Spleen (tissue), 11 donors: Measurements from ENCODE around the gene ADAMTS17. TPM values are rescaled to one million over a fixed set of nuclear protein-coding genes. Genes with fewer than 3 reads are reported as not detected.

ENCODE experiments used
- DNase-seq: peaks from one replicate; pipeline ENCODE4 v3.0.0-alpha.2; 2020
- H3K27ac ChIP-seq, 8 donors: fragments of 200-600 bp; sonication (generic) in 7 of 8; 1 replicate in 4 of 8; 2 replicates in 4 of 8; pipeline versions ENCODE4 v1.5.0 to v1.8.0; 2016 to 2021; ENCODE audit warnings: inconsistent platforms in 4 of 8, mild to moderate bottlenecking in 4 of 8, moderate library complexity in 1 of 8
- H3K27me3 ChIP-seq, 7 donors: fragments of 200-600 bp; sonication (generic) in 6 of 7; replicated peaks in 1 of 7; 1 replicate in 4 of 7; 2 replicates in 3 of 7; pipeline versions ENCODE4 v1.5.0 to v1.8.0; 2016 to 2021; ENCODE audit warnings: inconsistent platforms in 3 of 7, mild to moderate bottlenecking in 1 of 7
- H3K36me3 ChIP-seq, 6 donors: fragments of 200-600 bp; sonication (generic) in 5 of 6; 1 replicate in 4 of 6; 2 replicates in 2 of 6; pipeline versions ENCODE4 v1.5.0 to v1.8.0; 2016 to 2021; ENCODE audit warnings: inconsistent platforms in 2 of 6
- H3K4me1 ChIP-seq, 6 donors: fragments of 200-600 bp; sonication (generic) in 5 of 6; 1 replicate in 3 of 6; 2 replicates in 3 of 6; pipeline versions ENCODE4 v1.5.0 to v1.8.0; 2016 to 2021; ENCODE audit warnings: inconsistent platforms in 3 of 6
- H3K4me3 ChIP-seq, 8 donors: fragments of 200-600 bp; sonication (generic) in 7 of 8; 1 replicate in 4 of 8; 2 replicates in 4 of 8; pipeline versions ENCODE4 v1.5.0 to v1.8.0; 2016 to 2021; ENCODE audit warnings: inconsistent platforms in 4 of 8, mild to moderate bottlenecking in 4 of 8, moderate library complexity in 2 of 8
- H3K9me3 ChIP-seq, 8 donors: fragments of 200-600 bp; sonication (generic) in 7 of 8; 1 replicate in 4 of 8; 2 replicates in 4 of 8; pipeline versions ENCODE4 v1.5.0 to v1.8.0; 2016 to 2021; ENCODE audit warnings: inconsistent platforms in 4 of 8
- CTCF ChIP-seq, 11 experiments: fragments of 200-600 bp in 7 of 11; fragments of 450-650 bp in 4 of 11; sonication (generic) in 4 of 11; IDR thresholded peaks in 8 of 11; conservative IDR thresholded peaks in 3 of 11; 1 replicate in 7 of 11; 2 replicates in 4 of 11; pipeline versions ENCODE4 v1.4.0 to v1.8.0; 2016 to 2021; ENCODE audit warnings: antibody characterized with exemption in 11 of 11, inconsistent platforms in 4 of 11, mild to moderate bottlenecking in 1 of 11
- POLR2A ChIP-seq, 3 donors: fragments of 450-650 bp; IDR thresholded peaks; one replicate each; pipeline ENCODE4 v1.5.1; 2017; ENCODE audit warnings: antibody characterized with exemption in 3 of 3, mild to moderate bottlenecking in 1 of 3
- POLR2AphosphoS5 ChIP-seq, 3 donors: sonication (generic); formaldehyde crosslinking; IDR thresholded peaks; one replicate each; pipeline ENCODE4 v1.5.1; 2017; ENCODE audit warnings: antibody characterized with exemption in 3 of 3
- WGBS, 5 donors: extraction: QIAGEN DNeasy Blood & Tissue Kit in 3 of 5; methylation state at CpG; one replicate each; pipeline versions ENCODE4 v1.1.5 to v1.1.7; 2013 to 2018; 5-methylcytosine and 5-hydroxymethylcytosine counted together
- intact Hi-C: fragments of 100-400 bp; cut with DNase I; formaldehyde crosslinking; loops from one replicate; pipeline ENCODE4 v1.15.0; 2023; ENCODE audit warnings: low total_unique reads
- polyA plus RNA-seq, 3 donors: library from polyadenylated mRNA; stranded (reverse); fragments of 200-250 nt; gene quantifications; one replicate each; pipeline ENCODE4 v1.2.1, GENCODE V29; 2013
- total RNA-seq, 7 donors: library from RNA; depleted of rRNA in 3 of 7; stranded (reverse); fragments of >200 nt in 3 of 7; fragmentation: NEBNext Ultra II Directional in 4 of 7; extraction: Animal tissue kit (Norgen Biotek cat#: 25700) in 4 of 7; gene quantifications; one replicate each; pipeline versions ENCODE4 v1.1.0 to v1.2.1, GENCODE V29; 2016 to 2021
- donor health status: healthy with polysubstance abuse.
- donor health status: DM: no; HTN: no; CAD: no; lungs with moderate emphysema.
- donor health status: DM: no; HTN: no; CAD: no.
- donor health status: Bipolar disorder and iron deficiency.
- donor health status: healthy.
- donor health status: DM: no; HTN: no; CAD: no.
- donor health status: DM: yes; HTN: yes; CAD: no.

Gene ADAMTS17
- total and polyA plus RNA-seq, 10 donors = 0.21 to 13.2 (median 5.8) TPM

DNA sequence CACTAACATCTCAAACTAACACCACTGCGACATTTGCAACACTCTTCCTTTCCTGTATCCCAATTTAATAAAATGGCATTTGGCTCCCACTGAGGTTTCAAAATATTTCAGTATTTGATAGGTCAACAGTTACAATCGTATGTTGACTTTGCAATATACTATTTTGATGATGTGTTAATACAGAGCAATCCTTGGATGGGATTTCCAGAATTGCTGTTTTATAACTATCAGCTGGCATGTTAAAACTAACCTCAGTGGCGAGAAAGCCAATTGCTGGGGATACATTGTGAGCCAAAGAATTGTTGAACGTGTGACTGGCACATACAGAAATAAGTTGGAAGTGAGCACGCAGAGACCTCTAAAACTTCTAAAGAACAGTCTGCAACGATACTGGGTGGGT lies 382.4 kb downstream of the ADAMTS17 start:
- peaks cover 0 to 10% (median 0%) of the 10 kb centered on the region in 7 donors for H3K27me3 ChIP-seq
- no peaks in the 10 kb centered on the region for H3K9me3 ChIP-seq
- no peaks in the 10 kb centered on the region for H3K36me3 ChIP-seq
- H3K27ac ChIP-seq = no peak overlapping the region
- intact Hi-C loops = no loop called here
- DNase-seq = no peak
- 83 to 91% (median 87%) methylated on average over 6 of the region's 6 CpGs for WGBS, 5 donors
- peaks cover 0 to 14% (median 1%) of the 10 kb centered on the region in 6 donors for H3K4me1 ChIP-seq
- TF ChIP-seq POLR2A (IDR thresholded peaks at IDR 0.05) = no peak
- no peak for TF ChIP-seq CTCF (IDR thresholded peaks at IDR 0.05 in 8 of 11, conservative IDR thresholded peaks at IDR 0.05 in 3 of 11)
- no peak for TF ChIP-seq POLR2AphosphoS5 (IDR thresholded peaks at IDR 0.05)
- no peak overlapping the region for H3K4me3 ChIP-seq

- H3K4me3 ChIP-seq = no peak overlapping the region
- no peak overlapping the region for H3K27ac ChIP-seq
- no peak for DNase-seq
- no peaks in the 10 kb centered on the region for H3K36me3 ChIP-seq
- 69 to 82% (median 79%) methylated on average over 7 of the region's 7 CpGs for WGBS, 5 donors
- TF ChIP-seq CTCF (IDR thresholded peaks at IDR 0.05 in 8 of 11, conservative IDR thresholded peaks at IDR 0.05 in 3 of 11) (no peak), POLR2A (IDR thresholded peaks at IDR 0.05) (no peak), POLR2AphosphoS5 (IDR thresholded peaks at IDR 0.05) (no peak)
- intact Hi-C loops = no loop called here
- H3K4me1 ChIP-seq = peaks cover 0 to 14% (median 1%) of the 10 kb centered on the region in 6 donors
- H3K27me3 ChIP-seq = peaks cover 0 to 10% (median 0%) of the 10 kb centered on the region in 7 donors
- H3K9me3 ChIP-seq = no peaks in the 10 kb centered on the region
These were observed 383.2 kb downstream of the ADAMTS17 start for GRCh38 chr15:99958426-99959097.

DNA sequence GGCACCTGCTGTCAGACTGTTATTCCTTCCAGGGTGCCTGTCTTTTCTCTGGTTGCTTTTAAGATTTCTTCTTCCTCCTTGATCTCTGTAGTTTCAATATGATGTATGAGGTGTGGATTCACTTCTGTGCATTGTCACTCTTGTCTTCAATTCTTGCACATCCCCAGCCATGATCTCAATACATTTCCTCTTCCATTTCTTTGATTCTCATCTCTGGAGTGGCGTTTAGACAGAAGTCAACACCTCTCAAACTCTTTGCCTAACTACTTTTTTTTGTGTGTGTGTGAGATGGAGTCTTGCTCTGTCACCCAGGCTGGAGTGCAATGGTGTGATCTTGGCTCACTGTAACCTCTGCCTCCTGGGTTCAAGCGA lies 384.1 kb downstream of the ADAMTS17 start:
- Histone ChIP-seq H3K9me3 (no peaks in the 10 kb centered on the region), H3K4me1 (peaks cover 0 to 14% (median 1%) of the 10 kb centered on the region in 6 donors), H3K27ac (no peak overlapping the region), H3K4me3 (no peak overlapping the region), H3K27me3 (peaks cover 0 to 10% (median 0%) of the 10 kb centered on the region in 7 donors), H3K36me3 (no peaks in the 10 kb centered on the region)
- WGBS, 5 donors = 80 to 95% (median 83%) methylated on average over 2 of the region's 2 CpGs
- intact Hi-C loops = no loop called here
- no peak for TF ChIP-seq CTCF (IDR thresholded peaks at IDR 0.05 in 8 of 11, conservative IDR thresholded peaks at IDR 0.05 in 3 of 11)
- no peak for TF ChIP-seq POLR2AphosphoS5 (IDR thresholded peaks at IDR 0.05)
- TF ChIP-seq POLR2A (IDR thresholded peaks at IDR 0.05) = no peak
- no peak for DNase-seq

- TF ChIP-seq CTCF (IDR thresholded peaks at IDR 0.05 in 8 of 11, conservative IDR thresholded peaks at IDR 0.05 in 3 of 11) (no peak), POLR2AphosphoS5 (IDR thresholded peaks at IDR 0.05) (no peak), POLR2A (IDR thresholded peaks at IDR 0.05) (no peak)
- Histone ChIP-seq H3K36me3 (no peaks in the 10 kb centered on the region), H3K4me3 (no peak overlapping the region), H3K27ac (no peak overlapping the region), H3K4me1 (peaks cover 0 to 14% (median 1%) of the 10 kb centered on the region in 6 donors), H3K9me3 (no peaks in the 10 kb centered on the region), H3K27me3 (peaks cover 0 to 10% (median 0%) of the 10 kb centered on the region in 7 donors)
- intact Hi-C loops = no loop called here
- WGBS, 5 donors = 87 to 94% (median 89%) methylated on average over 19 of the region's 19 CpGs
- DNase-seq = peak; percentile 50
These were observed 384.7 kb downstream of the ADAMTS17 start for GRCh38 chr15:99956820-99957641.
